Keratinocyte (primary cell): ENCODE data around the gene DDX49. TPM values are rescaled to one million over a fixed set of nuclear protein-coding genes. Genes with fewer than 3 reads are reported as not detected.

Experiments
- DNase-seq: peaks from one replicate; pipeline ENCODE4 v3.0.0-alpha.2; 2011; ENCODE audit warnings: low read depth, missing footprints, low spot score
- FAIRE-seq: peaks from 2 replicates; lab custom pipeline; 2011; peaks lifted over from hg19 to GRCh38; lab: Jason Lieb, UNC
- H2AFZ ChIP-seq: 2 replicates; pipeline ENCODE4 v1.6.0; 2012; ENCODE audit warnings: low read length, control low read depth, inconsistent platforms; ENCODE audit not compliant: control insufficient read depth
- H3K27ac ChIP-seq: 2 replicates; pipeline ENCODE4 v1.5.1; 2011; ENCODE audit warnings: low read length; ENCODE audit not compliant: control insufficient read depth, insufficient read depth
- H3K27me3 ChIP-seq: 3 replicates; pipeline ENCODE4 v1.6.0; 2011; ENCODE audit warnings: low read length; ENCODE audit not compliant: control insufficient read depth, insufficient read depth; ENCODE audit errors: extremely low read depth
- H3K36me3 ChIP-seq, 2 experiments: 2 replicates in 1 of 2; 3 replicates in 1 of 2; pipeline ENCODE4 v1.5.1; 2011; ENCODE audit warnings: low read length in 2 of 2, mild to moderate bottlenecking in 1 of 2; ENCODE audit not compliant: control insufficient read depth in 2 of 2, insufficient read depth in 2 of 2; ENCODE audit errors: extremely low read depth in 1 of 2
- H3K4me1 ChIP-seq: 3 replicates; pipeline ENCODE4 v1.5.1; 2011; ENCODE audit warnings: low read length; ENCODE audit not compliant: control insufficient read depth, insufficient read depth; ENCODE audit errors: extremely low read depth
- H3K4me2 ChIP-seq: 3 replicates; pipeline ENCODE4 v1.6.0; 2011; ENCODE audit warnings: low read depth, low read length; ENCODE audit not compliant: control insufficient read depth, insufficient read depth; ENCODE audit errors: extremely low read depth
- H3K4me3 ChIP-seq, 3 experiments: fragments of 200-600 bp in 1 of 3; sonication (generic) in 1 of 3; 2 replicates in 2 of 3; 3 replicates in 1 of 3; pipeline ENCODE4 v1.5.1; 2011 to 2016; ENCODE audit warnings: low read length in 3 of 3, mild to moderate bottlenecking in 3 of 3, control low read depth in 2 of 3, inconsistent platforms in 1 of 3, low read depth in 1 of 3, mixed read lengths in 1 of 3, mixed run types in 1 of 3, moderate library complexity in 1 of 3; ENCODE audit not compliant: control insufficient read depth in 2 of 3, insufficient read depth in 2 of 3; ENCODE audit errors: extremely low read depth in 1 of 3
- H3K79me2 ChIP-seq: 2 replicates; pipeline ENCODE4 v1.6.0; 2012; ENCODE audit warnings: low read length; ENCODE audit not compliant: control insufficient read depth, insufficient read depth
- H3K9ac ChIP-seq: 3 replicates; pipeline ENCODE4 v1.6.0; 2011; ENCODE audit warnings: low read length; ENCODE audit not compliant: control insufficient read depth, insufficient read depth; ENCODE audit errors: extremely low read depth
- H3K9me1 ChIP-seq: 3 replicates; pipeline ENCODE4 v1.6.0; 2011; ENCODE audit warnings: low read length; ENCODE audit not compliant: control insufficient read depth, insufficient read depth; ENCODE audit errors: extremely low read depth
- H3K9me3 ChIP-seq: 2 replicates; pipeline ENCODE4 v1.5.1; 2012; ENCODE audit warnings: low read depth, low read length; ENCODE audit not compliant: control insufficient read depth
- H4K20me1 ChIP-seq: 3 replicates; pipeline ENCODE4 v1.6.0; 2011; ENCODE audit warnings: low read length; ENCODE audit not compliant: control insufficient read depth, insufficient read depth; ENCODE audit errors: extremely low read depth
- EZH2 ChIP-seq: IDR thresholded peaks from one replicate; pipeline ENCODE4 v1.6.1; 2012; ENCODE audit warnings: inconsistent platforms, mild to moderate bottlenecking, low read length, moderate library complexity
- dilution Hi-C: fragments of 300-500 bp; cut with MboI; formaldehyde crosslinking; loops from one replicate; pipeline ENCODE4 v1.7.0; 2020; ENCODE audit warnings: low sequenced_read_pairs; ENCODE audit not compliant: extremely low pct_ligation_motif_present
- polyA plus RNA-seq, 5 experiments: library from polyadenylated mRNA; depleted of rRNA in 3 of 5; stranded (reverse) in 3 of 5; stranded (forward) in 1 of 5; unstranded in 1 of 5; fragments of >200 nt; gene quantifications; 1 replicate in 1 of 5; 2 replicates in 3 of 5; 3 replicates in 1 of 5; pipeline versions ENCODE4 v1.2.1 to v1.2.3, GENCODE V29; 2011 to 2012; ENCODE audit warnings: missing spikeins in 2 of 5, low read depth in 1 of 5, low replicate concordance in 1 of 5
- TF ChIP-seq, protein P1 (sequence below), 3 experiments: IDR thresholded peaks in 1 of 3; conservative IDR thresholded peaks in 1 of 3; optimal IDR thresholded peaks in 1 of 3; 2 replicates in 2 of 3; 3 replicates in 1 of 3; pipeline versions ENCODE3 to v1.5.1; 2011; ENCODE audit warnings: low read length in 3 of 3, mild to moderate bottlenecking in 3 of 3, moderate library complexity in 2 of 3, control low read depth in 1 of 3, inconsistent platforms in 1 of 3; ENCODE audit not compliant: insufficient read depth in 2 of 3; ENCODE audit errors: extremely low read depth in 1 of 3

Gene DDX49
- polyA plus RNA-seq, 1 donor (not counting 4 experiments of a cell fraction or from before 2014, with no cell fraction given): 39.2 TPM

DNA sequence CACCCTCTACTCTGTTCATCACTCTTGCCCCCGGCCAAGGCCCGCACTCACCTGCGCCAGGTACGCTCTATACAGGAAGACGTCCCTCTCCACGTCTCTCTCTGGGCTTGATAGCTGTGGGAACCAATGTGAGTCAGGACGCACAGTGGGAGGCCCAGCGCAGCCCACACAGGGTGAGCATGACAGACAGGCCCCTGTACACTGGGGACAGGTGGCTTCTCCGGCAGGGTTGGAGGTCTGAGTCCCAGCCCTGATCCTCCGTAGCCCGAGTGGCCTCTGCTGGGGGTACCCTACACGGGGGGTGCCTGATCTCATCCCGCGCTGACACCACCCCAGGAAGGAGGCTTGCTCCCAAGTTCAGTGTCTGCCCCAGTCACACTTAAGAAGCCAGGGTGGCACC, 6.6 kb upstream of the DDX49 start:
- Histone ChIP-seq H3K9me3 (no peaks in the 10 kb centered on the region), H3K9me1 (no peaks in the 10 kb centered on the region), H3K4me2 (no peak overlapping the region), H3K27ac (no peak overlapping the region), H3K36me3 (peaks cover 21 to 33% of the 10 kb centered on the region in 2 experiments), H3K9ac (no peak overlapping the region), H3K27me3 (no peaks in the 10 kb centered on the region), H3K4me1 (no peaks in the 10 kb centered on the region), H2AFZ (no peak overlapping the region), H3K79me2 (peaks cover 43% of the 10 kb centered on the region), H3K4me3 (no peak overlapping the region), H4K20me1 (no peaks in the 10 kb centered on the region)
- FAIRE-seq (no peak), DNase-seq (no peak)
- TF ChIP-seq, protein P1, sequence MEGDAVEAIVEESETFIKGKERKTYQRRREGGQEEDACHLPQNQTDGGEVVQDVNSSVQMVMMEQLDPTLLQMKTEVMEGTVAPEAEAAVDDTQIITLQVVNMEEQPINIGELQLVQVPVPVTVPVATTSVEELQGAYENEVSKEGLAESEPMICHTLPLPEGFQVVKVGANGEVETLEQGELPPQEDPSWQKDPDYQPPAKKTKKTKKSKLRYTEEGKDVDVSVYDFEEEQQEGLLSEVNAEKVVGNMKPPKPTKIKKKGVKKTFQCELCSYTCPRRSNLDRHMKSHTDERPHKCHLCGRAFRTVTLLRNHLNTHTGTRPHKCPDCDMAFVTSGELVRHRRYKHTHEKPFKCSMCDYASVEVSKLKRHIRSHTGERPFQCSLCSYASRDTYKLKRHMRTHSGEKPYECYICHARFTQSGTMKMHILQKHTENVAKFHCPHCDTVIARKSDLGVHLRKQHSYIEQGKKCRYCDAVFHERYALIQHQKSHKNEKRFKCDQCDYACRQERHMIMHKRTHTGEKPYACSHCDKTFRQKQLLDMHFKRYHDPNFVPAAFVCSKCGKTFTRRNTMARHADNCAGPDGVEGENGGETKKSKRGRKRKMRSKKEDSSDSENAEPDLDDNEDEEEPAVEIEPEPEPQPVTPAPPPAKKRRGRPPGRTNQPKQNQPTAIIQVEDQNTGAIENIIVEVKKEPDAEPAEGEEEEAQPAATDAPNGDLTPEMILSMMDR (optimal IDR thresholded peaks at IDR 0.05 in 1 of 3, IDR thresholded peaks at IDR 0.05 in 1 of 3, conservative IDR thresholded peaks at IDR 0.05 in 1 of 3; ENCODE audit: extremely low read depth in 1 of 3, insufficient read depth in 2 of 3, low read length in 3 of 3): no peak
- no peak for TF ChIP-seq EZH2
- dilution Hi-C loops: no loop called here

DNA sequence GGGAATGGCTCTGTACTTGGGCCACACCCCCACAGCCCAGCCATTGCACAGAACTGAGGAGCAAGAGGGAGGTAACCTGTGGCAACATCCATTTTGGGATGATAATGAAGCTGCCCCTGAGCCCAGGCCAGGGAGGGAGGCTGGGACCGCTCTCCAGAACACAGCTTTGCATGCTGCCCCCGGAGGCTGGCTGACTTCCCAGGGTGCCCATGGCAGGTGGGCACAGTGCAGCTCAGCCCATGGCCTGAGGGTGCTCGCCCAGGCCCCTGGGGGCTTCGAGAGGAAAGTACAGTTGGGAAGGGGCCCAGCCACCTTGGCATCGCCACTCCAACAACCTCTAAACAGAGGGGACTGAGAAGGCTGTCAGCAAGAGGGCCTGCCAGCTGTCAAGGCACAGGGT, 6.0 kb upstream of the DDX49 start:
- Histone ChIP-seq H3K79me2 (peaks cover 47% of the 10 kb centered on the region), H3K9me1 (no peaks in the 10 kb centered on the region), H3K4me2 (no peak overlapping the region), H4K20me1 (no peaks in the 10 kb centered on the region), H3K9ac (no peak overlapping the region), H3K4me1 (peaks cover 5% of the 10 kb centered on the region), H3K36me3 (peaks cover 21 to 31% of the 10 kb centered on the region in 2 experiments), H2AFZ (no peak overlapping the region), H3K9me3 (no peaks in the 10 kb centered on the region), H3K27me3 (no peaks in the 10 kb centered on the region), H3K4me3 (no peak overlapping the region), H3K27ac (no peak overlapping the region)
- no peak for DNase-seq
- TF ChIP-seq, protein P1 (optimal IDR thresholded peaks at IDR 0.05 in 1 of 3, IDR thresholded peaks at IDR 0.05 in 1 of 3, conservative IDR thresholded peaks at IDR 0.05 in 1 of 3; ENCODE audit: extremely low read depth in 1 of 3, insufficient read depth in 2 of 3, low read length in 3 of 3): no peak
- TF ChIP-seq EZH2: no peak
- no peak for FAIRE-seq
- dilution Hi-C loops: no loop called here
